WTC11 (cell line): ENCODE data around the gene TARBP1. TPM values are rescaled to one million over a fixed set of nuclear protein-coding genes. Genes with fewer than 3 reads are reported as not detected.

ENCODE experiments used
- ATAC-seq: fragments of 200-7000 bp; cut with Tn5 transposase; 2 replicates; pipeline ENCODE4 v1.10.0; 2021; ENCODE audit warnings: mild to moderate bottlenecking, moderate library complexity
- CTCF ChIA-PET: fragments of 300-600 bp; sonication (Branson Sonifier 250); formaldehyde crosslinking; loops from one replicate; lab custom pipeline; 2021; ENCODE audit warnings: antibody characterized with exemption; lab: Charles Lee
- POLR2A ChIA-PET: fragments of 350-600 bp; sonication (Branson Sonifier 250); formaldehyde crosslinking; loops from one replicate; lab custom pipeline; 2021; ENCODE audit warnings: antibody characterized with exemption; lab: Charles Lee
- DNase-seq: peaks from one replicate; pipeline ENCODE4 v3.0.0; 2021; ENCODE audit warnings: low spot score
- H3K27ac Mint-ChIP-seq: 2 replicates; pipeline ENCODE4 v1.8.0; 2021; ENCODE audit warnings: mixed read lengths
- H3K27me3 Mint-ChIP-seq: 2 replicates; pipeline ENCODE4 v1.8.0; 2021; ENCODE audit warnings: low read depth, mild to moderate bottlenecking, moderate library complexity, mixed read lengths
- H3K36me3 Mint-ChIP-seq: 2 replicates; pipeline ENCODE4 v1.8.0; 2021; ENCODE audit warnings: mixed read lengths
- H3K4me1 Mint-ChIP-seq: 2 replicates; pipeline ENCODE4 v1.8.0; 2022; ENCODE audit warnings: mixed read lengths
- H3K4me3 Mint-ChIP-seq: 2 replicates; pipeline ENCODE4 v1.8.0; 2021; ENCODE audit warnings: mild to moderate bottlenecking, moderate library complexity, mixed read lengths
- H3K9me3 Mint-ChIP-seq: 2 replicates; pipeline ENCODE4 v1.8.0; 2021; ENCODE audit warnings: mixed read lengths
- ARID4B ChIP-seq: sonication (generic); formaldehyde crosslinking; IDR thresholded peaks from 2 replicates; pipeline ENCODE4 v1.8.0; 2023; ENCODE audit warnings: missing genetic modification reagents, mild to moderate bottlenecking, borderline replicate concordance
- ATF1 ChIP-seq: sonication (generic); formaldehyde crosslinking; IDR thresholded peaks from 2 replicates; pipeline ENCODE4 v1.8.1; 2023; ENCODE audit warnings: mild to moderate bottlenecking, moderate library complexity, missing genetic modification reagents
- CBFB ChIP-seq: sonication (generic); formaldehyde crosslinking; IDR thresholded peaks from 2 replicates; pipeline ENCODE4 v1.8.1; 2022; ENCODE audit warnings: mild to moderate bottlenecking, low read depth, missing genetic modification reagents
- E2F4 ChIP-seq: sonication (generic); formaldehyde crosslinking; IDR thresholded peaks from 2 replicates; pipeline ENCODE4 v1.8.1; 2022; ENCODE audit warnings: low read depth, mild to moderate bottlenecking, moderate library complexity, missing genetic modification reagents, borderline replicate concordance
- ERG ChIP-seq: fragments of 250-450 bp; sonication (Bioruptor Pico); IDR thresholded peaks from 2 replicates; pipeline ENCODE4 v1.8.0; 2021; ENCODE audit warnings: mild to moderate bottlenecking
- ESRRA ChIP-seq: sonication (generic); formaldehyde crosslinking; IDR thresholded peaks from 2 replicates; pipeline ENCODE4 v1.8.1; 2022; ENCODE audit warnings: mild to moderate bottlenecking, missing genetic modification reagents, borderline replicate concordance
- ETV6 ChIP-seq: sonication (generic); formaldehyde crosslinking; IDR thresholded peaks from 2 replicates; pipeline ENCODE4 v1.8.1; 2022; ENCODE audit warnings: mild to moderate bottlenecking, missing genetic modification reagents
- FOXP1 ChIP-seq: sonication (generic); formaldehyde crosslinking; IDR thresholded peaks from 2 replicates; pipeline ENCODE4 v1.8.0; 2022; ENCODE audit warnings: missing genetic modification reagents, mild to moderate bottlenecking, moderate library complexity, borderline replicate concordance
- GTF2I ChIP-seq: fragments of 250-450 bp; sonication (Bioruptor Pico); conservative IDR thresholded peaks from 2 replicates; pipeline ENCODE4 v1.4.0; 2021; ENCODE audit warnings: mild to moderate bottlenecking
- IRF2 ChIP-seq: sonication (generic); formaldehyde crosslinking; IDR thresholded peaks from 2 replicates; pipeline ENCODE4 v1.8.0; 2022; ENCODE audit warnings: low read depth, missing genetic modification reagents, borderline replicate concordance
- KAT7 ChIP-seq: sonication (generic); formaldehyde crosslinking; IDR thresholded peaks from 2 replicates; pipeline ENCODE4 v1.8.1; 2023; ENCODE audit warnings: missing genetic modification reagents, mild to moderate bottlenecking, borderline replicate concordance
- MYBL2 ChIP-seq: sonication (generic); formaldehyde crosslinking; IDR thresholded peaks from 2 replicates; pipeline ENCODE4 v1.8.1; 2023; ENCODE audit warnings: mild to moderate bottlenecking, moderate library complexity, missing genetic modification reagents
- PRRX2 ChIP-seq: fragments of 250-450 bp; sonication (Bioruptor Pico); IDR thresholded peaks from 2 replicates; pipeline ENCODE4 v1.8.0; 2021; ENCODE audit warnings: mild to moderate bottlenecking
- RELA ChIP-seq: sonication (generic); formaldehyde crosslinking; IDR thresholded peaks from 2 replicates; pipeline ENCODE4 v1.8.1; 2022; ENCODE audit warnings: missing genetic modification reagents, mild to moderate bottlenecking, borderline replicate concordance
- ZBTB43 ChIP-seq: sonication (generic); formaldehyde crosslinking; IDR thresholded peaks from 2 replicates; pipeline ENCODE4 v1.8.1; 2023; ENCODE audit warnings: mild to moderate bottlenecking, missing genetic modification reagents
- ZNF263 ChIP-seq: sonication (generic); formaldehyde crosslinking; IDR thresholded peaks from 2 replicates; pipeline ENCODE4 v1.8.1; 2022; ENCODE audit warnings: low read depth, mild to moderate bottlenecking, moderate library complexity, missing genetic modification reagents
- ZNF317 ChIP-seq: sonication (generic); formaldehyde crosslinking; IDR thresholded peaks from 2 replicates; pipeline ENCODE4 v1.8.1; 2023; ENCODE audit warnings: low read depth, mild to moderate bottlenecking, moderate library complexity, missing genetic modification reagents, borderline replicate concordance
- ZNF396 ChIP-seq: fragments of 250-450 bp; sonication (Bioruptor Pico); IDR thresholded peaks from 2 replicates; pipeline ENCODE4 v1.8.0; 2021; ENCODE audit warnings: mild to moderate bottlenecking, moderate library complexity, borderline replicate concordance
- ZNF416 ChIP-seq: fragments of 250-450 bp; sonication (Bioruptor Pico); IDR thresholded peaks from 2 replicates; pipeline ENCODE4 v1.9.0; 2021; ENCODE audit warnings: mild to moderate bottlenecking, inconsistent platforms
- ZNF423 ChIP-seq: fragments of 250-450 bp; sonication (Bioruptor Pico); IDR thresholded peaks from 2 replicates; pipeline ENCODE4 v2.1.2; 2022; ENCODE audit warnings: mild to moderate bottlenecking, moderate library complexity
- ZNF671 ChIP-seq: fragments of 250-450 bp; sonication (Bioruptor Pico); IDR thresholded peaks from 2 replicates; pipeline ENCODE4 v1.8.0; 2021; ENCODE audit warnings: mild to moderate bottlenecking
- total RNA-seq: library from RNA; stranded (reverse); gene quantifications from 3 replicates; pipeline ENCODE4 v1.2.3, GENCODE V29; 2021
- TF ChIP-seq, protein P1 (sequence below): fragments of 250-450 bp; sonication (Bioruptor Pico); IDR thresholded peaks from 2 replicates; pipeline ENCODE4 v1.9.0; 2021; ENCODE audit warnings: moderate library complexity, mild to moderate bottlenecking, inconsistent platforms, borderline replicate concordance
- TF ChIP-seq, protein P2 (sequence below): fragments of 250-450 bp; sonication (Bioruptor Pico); IDR thresholded peaks from 2 replicates; pipeline ENCODE4 v1.9.0; 2021; ENCODE audit warnings: mild to moderate bottlenecking, borderline replicate concordance

TARBP1 gene
- total RNA-seq, 1 experiment from 2014 or later = 24.0 TPM

- CTCF ChIA-PET = interaction anchor here (0.9 to 1.9 kb wide), 7 partner anchors 47 to 720 kb away, joined by 3 to 12 read pairs (median 4); no protein-coding TSS in a partner anchor
- peak; percentile 81 for DNase-seq
- ATAC-seq = peak; percentile 92
- POLR2A ChIA-PET = interaction anchor here (0.6 to 0.7 kb wide), 3 partner anchors 31 to 995 kb away, joined by 3 read pairs; no protein-coding TSS in a partner anchor
- H3K27ac Mint-ChIP-seq = peak within 1 kb of the TSS; percentile 97
- peak within 1 kb of the TSS; percentile 98 for H3K4me3 Mint-ChIP-seq
- peaks cover 31% of the 10 kb centered on the region for H3K36me3 Mint-ChIP-seq
- H3K27me3 Mint-ChIP-seq = no peaks in the 10 kb centered on the region
- peaks cover 12% of the 10 kb centered on the region for H3K4me1 Mint-ChIP-seq
- H3K9me3 Mint-ChIP-seq = no peaks in the 10 kb centered on the region
- TF ChIP-seq ESRRA (CRISPR knock-in tag) (peak; percentile 78; the same call in 1 of the 2 replicates), RELA (CRISPR knock-in tag) (no peak), ZNF423 (CRISPR knock-in tag) (no peak), ZNF396 (CRISPR knock-in tag) (no peak), ARID4B (CRISPR knock-in tag) (no peak; the same call in 1 of the 2 replicates), GTF2I (CRISPR knock-in tag) (0 out of 2 replicates have a peak, but pooled peaks have one; percentile 22), ZNF671 (CRISPR knock-in tag) (no peak), IRF2 (CRISPR knock-in tag) (no peak), PRRX2 (no peak), KAT7 (CRISPR knock-in tag) (no peak), ZNF317 (CRISPR knock-in tag) (no peak), MYBL2 (CRISPR knock-in tag) (0 out of 2 replicates have a peak, but pooled peaks have one; percentile 40), CBFB (CRISPR knock-in tag) (no peak), ZNF263 (no peak), E2F4 (CRISPR knock-in tag) (no peak), FOXP1 (CRISPR knock-in tag) (peak; percentile 56; the same call in 1 of the 2 replicates), ERG (CRISPR knock-in tag) (no peak), ETV6 (peak; percentile 91), ZNF416 (CRISPR knock-in tag) (no peak), ATF1 (CRISPR knock-in tag) (no peak), ZBTB43 (CRISPR knock-in tag) (no peak; the same call in 1 of the 2 replicates)
- TF ChIP-seq, protein P1, sequence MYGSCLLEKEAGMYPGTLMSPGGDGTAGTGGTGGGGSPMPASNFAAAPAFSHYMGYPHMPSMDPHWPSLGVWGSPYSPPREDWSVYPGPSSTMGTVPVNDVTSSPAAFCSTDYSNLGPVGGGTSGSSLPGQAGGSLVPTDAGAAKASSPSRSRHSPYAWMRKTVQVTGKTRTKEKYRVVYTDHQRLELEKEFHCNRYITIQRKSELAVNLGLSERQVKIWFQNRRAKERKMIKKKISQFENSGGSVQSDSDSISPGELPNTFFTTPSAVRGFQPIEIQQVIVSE = no peak
- TF ChIP-seq, protein P2, sequence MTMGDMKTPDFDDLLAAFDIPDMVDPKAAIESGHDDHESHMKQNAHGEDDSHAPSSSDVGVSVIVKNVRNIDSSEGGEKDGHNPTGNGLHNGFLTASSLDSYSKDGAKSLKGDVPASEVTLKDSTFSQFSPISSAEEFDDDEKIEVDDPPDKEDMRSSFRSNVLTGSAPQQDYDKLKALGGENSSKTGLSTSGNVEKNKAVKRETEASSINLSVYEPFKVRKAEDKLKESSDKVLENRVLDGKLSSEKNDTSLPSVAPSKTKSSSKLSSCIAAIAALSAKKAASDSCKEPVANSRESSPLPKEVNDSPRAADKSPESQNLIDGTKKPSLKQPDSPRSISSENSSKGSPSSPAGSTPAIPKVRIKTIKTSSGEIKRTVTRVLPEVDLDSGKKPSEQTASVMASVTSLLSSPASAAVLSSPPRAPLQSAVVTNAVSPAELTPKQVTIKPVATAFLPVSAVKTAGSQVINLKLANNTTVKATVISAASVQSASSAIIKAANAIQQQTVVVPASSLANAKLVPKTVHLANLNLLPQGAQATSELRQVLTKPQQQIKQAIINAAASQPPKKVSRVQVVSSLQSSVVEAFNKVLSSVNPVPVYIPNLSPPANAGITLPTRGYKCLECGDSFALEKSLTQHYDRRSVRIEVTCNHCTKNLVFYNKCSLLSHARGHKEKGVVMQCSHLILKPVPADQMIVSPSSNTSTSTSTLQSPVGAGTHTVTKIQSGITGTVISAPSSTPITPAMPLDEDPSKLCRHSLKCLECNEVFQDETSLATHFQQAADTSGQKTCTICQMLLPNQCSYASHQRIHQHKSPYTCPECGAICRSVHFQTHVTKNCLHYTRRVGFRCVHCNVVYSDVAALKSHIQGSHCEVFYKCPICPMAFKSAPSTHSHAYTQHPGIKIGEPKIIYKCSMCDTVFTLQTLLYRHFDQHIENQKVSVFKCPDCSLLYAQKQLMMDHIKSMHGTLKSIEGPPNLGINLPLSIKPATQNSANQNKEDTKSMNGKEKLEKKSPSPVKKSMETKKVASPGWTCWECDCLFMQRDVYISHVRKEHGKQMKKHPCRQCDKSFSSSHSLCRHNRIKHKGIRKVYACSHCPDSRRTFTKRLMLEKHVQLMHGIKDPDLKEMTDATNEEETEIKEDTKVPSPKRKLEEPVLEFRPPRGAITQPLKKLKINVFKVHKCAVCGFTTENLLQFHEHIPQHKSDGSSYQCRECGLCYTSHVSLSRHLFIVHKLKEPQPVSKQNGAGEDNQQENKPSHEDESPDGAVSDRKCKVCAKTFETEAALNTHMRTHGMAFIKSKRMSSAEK (CRISPR knock-in tag) = no peak
Measured at GRCh38 chr1:234373064-234373958, 105.7 kb downstream of the TARBP1 start, which contains the start of gene COA6. Gene COA6, plus strand, starts transcription at chr1:234373456. Its CDS starts 11 bp downstream, at chr1:234373467.
